GM18505 (cell line): Measurements from ENCODE around the gene DPP9.
"Not testable (repeated sequence)": the region's sequence is repeated elsewhere in the genome, so short reads cannot be mapped to it uniquely, and the experiment has no call there.

Experiments
- ATAC-seq: cut with Tn5 transposase; IDR thresholded peaks from one replicate; pipeline ENCODE4 v1.9.1; 2021; ENCODE audit not compliant: unreplicated experiment
- POLR2A ChIP-seq: IDR thresholded peaks from 4 replicates; pipeline ENCODE4 v1.6.1; 2011; ENCODE audit warnings: borderline replicate concordance; ENCODE audit not compliant: insufficient read depth, insufficient read length; ENCODE audit errors: extremely low read depth

Gene DPP9

DNA sequence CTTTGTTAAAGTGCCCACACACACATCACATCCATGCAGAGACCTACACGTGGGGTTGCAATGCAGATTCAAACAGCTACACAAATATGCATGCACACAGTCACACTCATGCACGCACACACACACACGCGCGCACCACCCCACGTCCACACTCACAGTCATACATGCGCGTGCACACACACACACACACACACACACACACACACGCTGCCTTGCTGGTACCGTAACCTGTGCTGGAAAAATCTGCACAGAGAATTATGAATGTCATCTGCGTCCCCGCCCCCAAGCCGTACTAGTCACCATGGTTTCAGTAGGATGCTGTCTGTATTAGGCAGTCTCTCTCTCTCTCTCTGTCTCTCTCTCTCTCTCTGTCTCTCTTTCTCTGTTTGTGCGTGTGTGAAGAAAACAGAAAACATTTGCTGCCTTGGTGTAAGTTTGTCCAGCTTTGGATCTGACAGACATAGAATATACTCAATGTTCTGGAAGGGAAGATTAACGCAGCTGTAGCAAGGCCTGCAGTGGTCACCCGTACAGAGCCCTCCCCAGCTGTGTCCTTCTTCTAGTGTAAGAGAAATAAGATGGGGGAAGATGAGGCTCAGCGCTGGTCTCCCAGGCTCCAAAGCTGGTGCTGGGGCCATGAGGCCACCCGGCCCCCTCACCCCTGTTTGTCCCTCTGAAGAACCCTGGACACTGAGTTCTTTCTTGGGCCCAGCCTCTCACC, 26.4 kb upstream of the DPP9 start:
- no peak for ATAC-seq
- TF ChIP-seq POLR2A, result no peak

GRCh38 chr19:4748589-4748988, 24.9 kb upstream of the DPP9 start:
- no peak for TF ChIP-seq POLR2A
- no peak for ATAC-seq

DNA sequence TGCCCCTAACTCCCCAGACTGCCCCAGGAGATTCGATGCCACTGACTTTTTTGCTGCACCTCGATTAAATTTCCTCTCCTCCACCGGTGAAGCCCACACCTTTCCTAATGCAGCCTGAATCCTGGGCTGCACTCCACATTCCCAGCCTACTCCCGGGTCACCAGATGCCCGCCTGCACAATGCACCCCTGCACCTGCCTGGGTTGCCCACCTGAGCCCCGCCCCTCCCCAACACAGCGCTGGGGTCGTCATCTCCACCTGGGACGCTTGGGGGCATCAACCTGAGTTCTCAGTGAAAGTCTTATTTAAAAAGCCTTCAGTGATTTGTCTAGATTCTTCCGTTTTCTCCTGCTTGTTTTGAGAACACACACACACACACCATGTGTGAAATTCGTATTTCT, 24.5 kb upstream of the DPP9 start:
- no peak for TF ChIP-seq POLR2A

GRCh38 chr19:4745986-4746385, 22.3 kb upstream of the DPP9 start:
- no peak for TF ChIP-seq POLR2A
- ATAC-seq, result no peak

More for the DNA sequence above, 24.5 kb upstream of the DPP9 start:
- ATAC-seq, result no peak

- not testable (repeated sequence) for ATAC-seq
Observed at GRCh38 chr19:4745175-4745574, 21.5 kb upstream of the DPP9 start.

DNA sequence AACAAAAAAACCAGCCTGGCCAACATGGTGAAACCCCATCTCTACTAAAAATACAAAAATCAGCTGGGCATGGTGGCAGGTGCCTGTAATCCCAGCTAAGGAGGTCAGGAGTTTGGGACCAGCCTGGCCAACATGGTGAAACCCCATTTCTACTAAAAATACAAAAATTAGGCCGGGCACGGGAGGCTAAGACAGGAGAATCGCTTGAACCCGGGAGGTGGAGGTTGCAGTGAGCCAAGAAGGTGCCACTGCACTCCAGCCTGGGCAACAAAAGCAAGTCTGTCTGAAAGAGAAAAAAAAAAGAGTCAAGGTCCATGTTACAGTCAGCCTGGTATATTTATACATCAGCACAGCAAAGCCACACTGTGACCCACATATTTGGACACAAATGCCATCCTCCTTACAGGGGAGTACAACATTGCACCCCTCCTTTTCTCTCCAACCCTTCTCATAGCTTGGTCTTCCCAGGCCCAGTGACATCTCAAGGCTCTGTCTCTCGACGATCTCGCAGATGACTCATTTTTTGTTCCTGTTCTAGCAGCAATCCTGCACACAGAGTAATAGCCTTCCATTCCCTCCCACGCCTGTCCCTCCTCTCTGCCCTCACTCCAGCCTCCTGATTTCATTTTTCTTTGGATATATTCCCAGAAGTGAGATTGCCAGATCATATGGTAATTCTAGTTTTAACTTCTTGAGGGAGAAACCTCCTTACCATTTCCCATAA, 21.0 kb upstream of the DPP9 start:
- ATAC-seq, result no peak
- TF ChIP-seq POLR2A, result no peak

DNA sequence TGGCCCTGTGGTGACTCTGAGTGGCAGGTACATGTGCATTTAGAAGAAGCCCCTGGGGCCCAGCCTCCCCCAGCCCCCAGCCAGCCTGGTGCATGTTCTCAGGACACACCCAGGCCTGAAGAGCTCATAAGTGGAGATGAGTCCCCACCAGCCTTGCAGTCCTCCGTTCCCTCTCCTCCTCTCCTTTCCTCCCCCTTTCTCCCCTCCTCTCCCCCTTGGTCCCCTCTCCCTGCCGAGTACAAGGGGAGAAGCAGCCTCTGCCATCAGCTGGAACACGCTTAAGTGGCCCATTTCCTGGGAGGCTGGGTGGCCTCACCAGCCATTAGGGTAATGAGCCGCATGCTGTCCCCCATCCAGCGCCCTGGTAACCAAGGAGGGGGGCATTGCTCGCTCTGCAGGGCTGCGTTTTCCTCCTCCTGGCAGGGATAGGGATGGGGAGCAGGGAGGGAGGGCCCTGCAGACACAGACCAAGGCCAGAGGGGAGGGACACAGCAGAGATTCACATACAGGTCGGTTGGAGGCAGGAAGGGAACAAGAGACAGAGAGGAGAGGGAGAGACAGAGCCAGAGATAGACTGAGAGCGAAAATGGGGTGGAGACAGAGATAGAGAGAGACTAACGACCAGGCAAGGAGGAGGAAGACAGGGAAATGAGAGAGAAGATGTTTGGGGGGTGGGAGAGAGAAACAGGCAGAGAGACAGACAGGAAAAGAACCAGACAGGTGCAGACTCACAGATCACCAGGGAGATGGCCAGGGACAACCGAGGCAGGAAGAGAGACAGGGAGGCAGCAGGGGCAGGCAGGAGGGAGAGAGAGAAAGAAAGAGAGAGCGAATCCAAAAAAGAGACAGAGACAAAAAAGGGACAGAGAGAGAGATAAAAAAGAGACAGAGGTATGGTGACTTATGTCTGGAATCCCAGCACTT, 19.3 kb upstream of the DPP9 start:
- no peak for TF ChIP-seq POLR2A
- ATAC-seq, result no peak

DNA sequence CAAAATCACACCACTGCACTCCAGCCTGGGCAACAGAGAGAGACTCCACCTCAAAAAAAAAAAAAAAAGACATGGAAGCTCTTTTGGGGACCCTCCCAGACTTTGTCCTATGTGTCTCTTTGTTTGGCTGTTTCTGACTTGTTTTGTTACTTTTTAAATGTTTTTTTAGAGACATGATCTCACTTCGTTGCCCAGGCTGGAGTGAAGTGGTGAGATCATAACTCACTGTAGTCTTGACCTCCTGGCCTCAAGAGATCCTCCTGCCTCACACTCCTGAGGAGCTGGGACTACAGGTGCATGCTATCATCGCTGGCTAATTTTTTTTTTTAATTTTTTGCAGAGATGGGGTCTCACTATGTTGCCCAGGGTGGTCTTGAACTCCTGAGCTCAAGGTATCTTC, 16.4 kb upstream of the DPP9 start:
- ATAC-seq, result no peak

GRCh38 chr19:4738734-4739133, 15.1 kb upstream of the DPP9 start:
- no peak for ATAC-seq
- no peak for TF ChIP-seq POLR2A

More for the DNA sequence above, 16.4 kb upstream of the DPP9 start:
- no peak for TF ChIP-seq POLR2A

- ATAC-seq, result no peak
Observed at GRCh38 chr19:4737955-4738600, 14.4 kb upstream of the DPP9 start.

GRCh38 chr19:4733755-4734345, 10.2 kb upstream of the DPP9 start:
- no peak for ATAC-seq
- no peak for TF ChIP-seq POLR2A

More at GRCh38 chr19:4737955-4738600, 14.4 kb upstream of the DPP9 start:
- TF ChIP-seq POLR2A, result no peak

DNA sequence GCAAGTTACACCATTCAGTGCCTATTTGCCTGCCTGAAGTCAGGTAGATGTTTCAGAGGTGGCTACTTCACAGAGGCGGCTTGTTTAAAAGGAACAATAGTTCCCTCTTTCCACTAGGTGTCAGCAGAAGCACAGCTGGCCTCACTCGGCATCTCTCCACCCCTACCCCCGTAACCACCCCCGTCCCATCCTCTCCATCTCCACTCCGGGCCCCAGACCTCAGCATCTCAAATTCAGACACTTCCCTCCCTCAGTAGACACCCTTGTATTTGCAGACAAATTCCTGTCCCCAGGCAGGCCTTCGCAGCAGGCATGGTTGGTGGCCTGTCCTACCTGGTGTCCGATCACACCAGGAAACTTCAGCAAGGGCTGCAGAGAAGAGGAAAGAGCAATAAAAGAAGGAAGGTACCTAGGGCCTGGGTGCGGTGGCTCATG, 9.1 kb upstream of the DPP9 start:
- no peak for ATAC-seq
- TF ChIP-seq POLR2A, result no peak
